ENCODE measurements around the gene TOX3. TPM values are rescaled to one million over a fixed set of nuclear protein-coding genes. Genes with fewer than 3 reads are reported as not detected.

Gene TOX3
- total RNA-seq, 4 donors from 2014 or later, result 10.9 to 32.6 (median 28.0) TPM

DNA sequence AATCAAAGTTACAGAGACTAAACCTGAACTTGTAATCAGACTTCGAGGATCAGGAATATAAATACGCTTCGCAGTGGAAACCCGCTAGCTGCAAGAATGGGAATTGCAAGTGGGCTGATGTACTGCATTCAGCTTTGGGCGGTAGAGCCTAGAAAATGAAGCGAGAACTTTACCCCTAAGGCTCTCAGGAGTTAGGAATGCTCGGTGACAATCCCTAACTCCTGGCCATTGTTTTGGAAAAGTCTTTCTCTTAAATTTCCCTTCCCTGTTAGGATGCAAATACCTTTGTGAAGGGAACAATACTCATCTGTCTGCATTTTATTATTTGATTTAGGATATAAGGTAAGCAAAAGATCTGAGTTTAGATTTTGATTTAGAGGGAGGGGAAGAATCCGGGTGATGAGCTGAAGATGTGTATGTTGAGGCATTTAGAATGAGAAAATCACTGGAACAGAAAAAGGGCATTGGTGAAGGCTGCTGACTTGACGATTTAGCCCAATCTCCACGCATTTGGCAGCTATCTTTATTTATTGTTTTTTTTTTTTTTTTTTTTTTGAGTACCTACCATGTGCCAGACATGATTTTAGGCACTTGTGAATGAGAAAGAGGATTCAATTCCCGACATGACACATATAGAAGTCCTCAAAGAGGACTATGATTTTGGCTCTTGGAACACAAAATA is 2.2 kb upstream of the TOX3 start:
- TF ChIP-seq EP300 (IDR thresholded peaks at IDR 0.05; ENCODE audit: low read depth), result no peak
- TF ChIP-seq, protein P1, sequence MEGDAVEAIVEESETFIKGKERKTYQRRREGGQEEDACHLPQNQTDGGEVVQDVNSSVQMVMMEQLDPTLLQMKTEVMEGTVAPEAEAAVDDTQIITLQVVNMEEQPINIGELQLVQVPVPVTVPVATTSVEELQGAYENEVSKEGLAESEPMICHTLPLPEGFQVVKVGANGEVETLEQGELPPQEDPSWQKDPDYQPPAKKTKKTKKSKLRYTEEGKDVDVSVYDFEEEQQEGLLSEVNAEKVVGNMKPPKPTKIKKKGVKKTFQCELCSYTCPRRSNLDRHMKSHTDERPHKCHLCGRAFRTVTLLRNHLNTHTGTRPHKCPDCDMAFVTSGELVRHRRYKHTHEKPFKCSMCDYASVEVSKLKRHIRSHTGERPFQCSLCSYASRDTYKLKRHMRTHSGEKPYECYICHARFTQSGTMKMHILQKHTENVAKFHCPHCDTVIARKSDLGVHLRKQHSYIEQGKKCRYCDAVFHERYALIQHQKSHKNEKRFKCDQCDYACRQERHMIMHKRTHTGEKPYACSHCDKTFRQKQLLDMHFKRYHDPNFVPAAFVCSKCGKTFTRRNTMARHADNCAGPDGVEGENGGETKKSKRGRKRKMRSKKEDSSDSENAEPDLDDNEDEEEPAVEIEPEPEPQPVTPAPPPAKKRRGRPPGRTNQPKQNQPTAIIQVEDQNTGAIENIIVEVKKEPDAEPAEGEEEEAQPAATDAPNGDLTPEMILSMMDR (IDR thresholded peaks at IDR 0.05), result peak in 4 of 5 experiments; percentile 5 to 46 (median 32)
- intact Hi-C loops (cut with DNase I; ENCODE audit: low total_unique reads) (no loop called here), in situ Hi-C loops (cut with MboI; ENCODE audit: low pct_ligation_motif_present in 1 of 4, low pct_unique_long_range_greater_than_20kb in 1 of 4, low sequenced_read_pairs in 3 of 4) (loop anchor here in 1 of 4 donors (25.0 kb wide), 1 partner anchor 362 kb away; no protein-coding TSS in a partner anchor)
- Histone ChIP-seq H3K9me3 (no peaks in the 10 kb centered on the region), H3K4me3 (no peak overlapping the region), H3K27me3 (peaks cover 29% of the 10 kb centered on the region), H3K36me3 (no peaks in the 10 kb centered on the region), H3K27ac (peak overlapping the region in 2 of 4 donors; percentile 72 to 92), H3K4me1 (peaks cover 0 to 55% (median 15%) of the 10 kb centered on the region in 4 donors)
- 36 to 47% methylated on average over 9 to 11 of the region's 11 CpGs for WGBS, 2 donors (ENCODE audit: low coverage in 1 of 2)
- DNase-seq, result no peak

GRCh38 chr16:52548261-52549010 is 1.5 kb upstream of the TOX3 start:
- no peak overlapping the region for H3K4me3 ChIP-seq
- H3K27ac ChIP-seq, result peak overlapping the region in 3 of 4 donors; percentile 72 to 92 (median 91)
- WGBS, 2 donors (ENCODE audit: low coverage in 1 of 2), result 36 to 39% methylated on average over 5 to 10 of the region's 10 CpGs
- intact Hi-C loops (cut with DNase I; ENCODE audit: low total_unique reads) (no loop called here), in situ Hi-C loops (cut with MboI; ENCODE audit: low pct_ligation_motif_present in 1 of 4, low pct_unique_long_range_greater_than_20kb in 1 of 4, low sequenced_read_pairs in 3 of 4) (loop anchor here in 1 of 4 donors (25.0 kb wide), 1 partner anchor 361 kb away; no protein-coding TSS in a partner anchor)
- no peaks in the 10 kb centered on the region for H3K9me3 ChIP-seq
- peaks cover 0 to 55% (median 11%) of the 10 kb centered on the region in 4 donors for H3K4me1 ChIP-seq
- DNase-seq, result no peak
- TF ChIP-seq, protein P1 (IDR thresholded peaks at IDR 0.05), result no peak
- no peak for TF ChIP-seq POLR2A (IDR thresholded peaks at IDR 0.05)
- no peaks in the 10 kb centered on the region for H3K36me3 ChIP-seq
- peaks cover 30% of the 10 kb centered on the region for H3K27me3 ChIP-seq

DNA sequence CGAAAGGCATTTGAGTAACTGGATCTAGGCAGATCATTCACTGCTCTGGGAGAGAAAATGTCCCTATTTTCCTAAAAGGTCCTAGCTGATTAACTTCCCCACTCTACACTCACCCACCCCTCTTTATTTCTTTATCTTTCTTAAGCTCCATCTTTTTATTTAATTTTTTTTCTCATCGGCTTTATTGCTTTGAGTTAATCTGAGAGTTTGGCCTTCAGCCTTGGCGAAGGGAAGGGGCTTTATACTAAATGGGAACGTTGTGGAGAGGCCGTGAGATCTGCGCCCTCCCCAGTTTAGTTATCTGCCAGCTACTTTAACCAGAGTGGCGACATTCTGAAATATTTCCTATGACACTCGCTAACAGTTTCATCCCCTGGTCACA is 882 bp upstream of the TOX3 start:
- no peak for DNase-seq
- TF ChIP-seq POLR2AphosphoS5 (IDR thresholded peaks at IDR 0.05) (no peak), EP300 (IDR thresholded peaks at IDR 0.05; ENCODE audit: low read depth) (no peak), POLR2A (IDR thresholded peaks at IDR 0.05) (no peak)
- TF ChIP-seq, protein P1 (IDR thresholded peaks at IDR 0.05), result no peak
- H3K4me3 ChIP-seq, result peak overlapping the region in 3 of 4 donors; percentile 70 to 83 (median 78)
- H3K4me1 ChIP-seq, result peaks cover 0 to 55% (median 8%) of the 10 kb centered on the region in 4 donors
- in situ Hi-C loops (cut with MboI; ENCODE audit: low pct_ligation_motif_present in 1 of 4, low pct_unique_long_range_greater_than_20kb in 1 of 4, low sequenced_read_pairs in 3 of 4) (loop anchor here in 1 of 4 donors (25.0 kb wide), 1 partner anchor 361 kb away; no protein-coding TSS in a partner anchor), intact Hi-C loops (cut with DNase I; ENCODE audit: low total_unique reads) (no loop called here)
- H3K9me3 ChIP-seq, result no peaks in the 10 kb centered on the region
- peak overlapping the region; percentile 62 to 92 (median 82) for H3K27ac ChIP-seq
- H3K36me3 ChIP-seq, result no peaks in the 10 kb centered on the region
- H3K27me3 ChIP-seq, result peaks cover 36% of the 10 kb centered on the region
- 43 to 44% methylated on average over 8 of the region's 8 CpGs for WGBS, 2 donors (ENCODE audit: low coverage in 1 of 2)

- Histone ChIP-seq H3K4me1 (peaks cover 0 to 48% (median 7%) of the 10 kb centered on the region in 4 donors), H3K4me3 (peak overlapping the region; percentile 48 to 83 (median 74)), H3K9me3 (no peaks in the 10 kb centered on the region), H3K27me3 (peaks cover 36% of the 10 kb centered on the region), H3K27ac (peak overlapping the region; percentile 78 to 92 (median 90)), H3K36me3 (no peaks in the 10 kb centered on the region)
- intact Hi-C loops (cut with DNase I; ENCODE audit: low total_unique reads) (no loop called here), in situ Hi-C loops (cut with MboI; ENCODE audit: low pct_ligation_motif_present in 1 of 4, low pct_unique_long_range_greater_than_20kb in 1 of 4, low sequenced_read_pairs in 3 of 4) (loop anchor here in 1 of 4 donors (25.0 kb wide), 1 partner anchor 359 kb away; no protein-coding TSS in a partner anchor)
- peak; percentile 13 for TF ChIP-seq POLR2A (IDR thresholded peaks at IDR 0.05)
- TF ChIP-seq, protein P1 (IDR thresholded peaks at IDR 0.05), result no peak
- no peak for DNase-seq
- WGBS, 2 donors (ENCODE audit: low coverage in 1 of 2), result 0 to 6% methylated on average over 5 to 64 of the region's 79 CpGs
Observed at GRCh38 chr16:52546291-52547003, 496 bp downstream of the TOX3 start.
